Ectodermal cell (in vitro differentiated cells): ENCODE results near the gene MME. TPM values are rescaled to one million over a fixed set of nuclear protein-coding genes. Genes with fewer than 3 reads are reported as not detected.

ENCODE experiments used
- H3K27ac ChIP-seq: 2 replicates; pipeline ENCODE4 v1.7.0; 2013; ENCODE audit warnings: mild to moderate bottlenecking, low read depth, low read length; ENCODE audit not compliant: insufficient read depth, poor library complexity, severe bottlenecking
- H3K27me3 ChIP-seq: 2 replicates; pipeline ENCODE4 v1.7.0; 2013; ENCODE audit warnings: mild to moderate bottlenecking, low read length; ENCODE audit not compliant: insufficient read depth, control insufficient read depth, poor library complexity, severe bottlenecking
- H3K36me3 ChIP-seq: one replicate; pipeline ENCODE4 v1.7.0; 2013; ENCODE audit warnings: low read length; ENCODE audit not compliant: control insufficient read depth, insufficient read depth
- H3K4me1 ChIP-seq: one replicate; pipeline ENCODE4 v1.7.0; 2013; ENCODE audit warnings: low read length; ENCODE audit not compliant: control insufficient read depth, insufficient read depth
- H3K4me3 ChIP-seq: 2 replicates; pipeline ENCODE4 v1.7.0; 2013; ENCODE audit warnings: low read depth, low read length, control low read depth; ENCODE audit not compliant: insufficient read depth
- H3K9me3 ChIP-seq: 2 replicates; pipeline ENCODE4 v1.7.0; 2013; ENCODE audit warnings: mild to moderate bottlenecking, low read length, moderate library complexity; ENCODE audit not compliant: control insufficient read depth
- WGBS, 2 experiments: methylation state at CpG; one replicate each; pipeline ENCODE4 v1.1.7; 2013; ENCODE audit warnings: missing lambda C conversion rate in 2 of 2; 5-methylcytosine and 5-hydroxymethylcytosine counted together
- polyA plus RNA-seq, 4 experiments: library from polyadenylated mRNA; stranded (reverse); fragments of 50-300 nt; gene quantifications; one replicate each; pipeline ENCODE4 v1.2.3, GENCODE V29; 2013

MME gene
- polyA plus RNA-seq (2013, experiment 1 of 4), result 6.7 TPM
- 1.9 TPM for polyA plus RNA-seq (2013, experiment 2 of 4)
- polyA plus RNA-seq (2013, experiment 3 of 4), result 3.5 TPM
- 2.3 TPM for polyA plus RNA-seq (2013, experiment 4 of 4)

DNA sequence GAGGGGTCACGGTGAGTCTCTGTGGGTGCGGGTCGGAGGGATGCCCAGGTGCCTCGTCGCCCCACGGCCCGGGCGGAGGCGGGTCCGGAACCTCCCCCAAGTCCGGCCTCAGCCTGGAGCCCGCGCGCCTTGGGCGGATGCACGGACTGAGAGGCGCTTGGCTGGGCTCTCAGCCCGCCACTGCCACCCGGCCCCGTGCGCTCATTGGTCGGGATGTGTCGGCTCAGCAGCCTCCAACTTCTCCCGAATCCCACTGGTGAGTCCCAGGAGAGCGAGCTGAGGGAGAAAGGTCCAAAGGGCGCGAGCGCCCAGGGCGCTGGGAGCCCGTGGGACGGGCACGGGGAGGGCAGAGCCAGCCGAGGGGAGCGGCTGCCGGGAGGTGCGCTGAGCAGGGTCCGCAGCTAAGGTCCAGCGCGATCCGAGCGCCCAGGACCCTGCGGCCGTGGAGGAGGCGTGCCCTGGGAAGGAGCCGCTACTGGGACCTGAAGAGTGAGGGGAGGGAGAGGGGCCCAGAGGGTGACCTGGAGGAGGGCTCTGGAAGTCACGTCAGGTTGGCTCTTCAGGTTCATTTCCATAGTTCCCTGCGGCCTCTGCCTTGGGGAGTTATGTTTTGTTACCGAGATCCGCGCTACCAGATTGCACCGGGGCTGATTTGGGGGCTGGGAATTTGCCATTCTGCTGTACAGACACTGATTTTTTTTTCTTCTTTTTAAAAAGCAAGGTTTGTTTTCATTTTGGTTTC lies at the start of gene MME:
Gene MME (plus strand): TSS at position 574 of the 742 bp plus-strand sequence. CDS start 3,849 bp downstream, outside the sequence.
- Histone ChIP-seq H3K4me1 (peaks cover 4% of the 10 kb centered on the region), H3K36me3 (no peaks in the 10 kb centered on the region), H3K27ac (no peak within 1 kb of the TSS), H3K9me3 (no peaks in the 10 kb centered on the region), H3K4me3 (peak within 1 kb of the TSS; percentile 71), H3K27me3 (peaks cover 41% of the 10 kb centered on the region)
- 0 to 1% methylated on average over 51 of the region's 51 CpGs for WGBS, 2 experiments

DNA sequence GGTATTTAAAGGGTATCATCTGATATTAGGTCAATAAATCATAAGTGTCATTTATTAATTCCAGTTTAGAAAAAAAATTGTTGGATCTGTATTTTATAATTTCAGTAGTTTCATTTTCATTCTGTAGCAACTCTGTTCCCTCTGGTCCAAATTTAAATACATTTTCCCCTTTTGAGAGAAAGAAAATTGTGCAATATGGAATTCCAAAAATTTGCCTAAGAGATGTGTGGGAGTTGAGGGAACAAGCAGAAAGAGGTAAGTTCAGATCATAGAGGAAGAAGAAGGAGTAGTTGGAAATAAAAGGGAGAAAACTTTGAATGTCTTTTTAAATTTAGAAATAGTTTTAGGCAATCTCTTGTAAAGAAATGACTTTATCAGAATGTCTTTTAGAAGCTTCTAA lies 48.9 kb upstream of the MME start:
- Histone ChIP-seq H3K9me3 (no peaks in the 10 kb centered on the region), H3K36me3 (no peaks in the 10 kb centered on the region), H3K27ac (no peak overlapping the region), H3K4me3 (no peak overlapping the region), H3K4me1 (no peaks in the 10 kb centered on the region), H3K27me3 (no peaks in the 10 kb centered on the region)

DNA sequence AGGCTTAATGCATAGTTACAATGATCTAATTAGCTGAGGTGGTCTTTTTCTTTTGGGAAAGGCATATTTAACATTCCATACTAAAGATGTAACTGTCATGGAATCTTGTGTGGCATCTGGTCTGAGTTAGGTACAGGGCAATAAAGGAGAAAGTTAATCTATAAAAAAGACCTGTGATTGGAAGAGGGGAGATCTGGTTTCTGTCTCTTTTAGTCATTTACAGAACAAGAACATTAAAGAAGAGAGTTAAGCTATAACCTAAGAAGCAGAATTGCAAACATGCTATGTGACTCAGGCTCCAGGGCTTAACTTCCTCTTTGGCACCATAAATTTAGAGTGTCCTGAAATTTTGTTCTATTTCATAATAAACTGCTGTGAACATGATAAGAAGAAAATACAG lies 47.2 kb upstream of the MME start:
- H3K4me1 ChIP-seq, result no peaks in the 10 kb centered on the region
- H3K9me3 ChIP-seq, result no peaks in the 10 kb centered on the region
- no peaks in the 10 kb centered on the region for H3K27me3 ChIP-seq
- H3K4me3 ChIP-seq, result no peak overlapping the region
- H3K36me3 ChIP-seq, result no peaks in the 10 kb centered on the region
- no peak overlapping the region for H3K27ac ChIP-seq

DNA sequence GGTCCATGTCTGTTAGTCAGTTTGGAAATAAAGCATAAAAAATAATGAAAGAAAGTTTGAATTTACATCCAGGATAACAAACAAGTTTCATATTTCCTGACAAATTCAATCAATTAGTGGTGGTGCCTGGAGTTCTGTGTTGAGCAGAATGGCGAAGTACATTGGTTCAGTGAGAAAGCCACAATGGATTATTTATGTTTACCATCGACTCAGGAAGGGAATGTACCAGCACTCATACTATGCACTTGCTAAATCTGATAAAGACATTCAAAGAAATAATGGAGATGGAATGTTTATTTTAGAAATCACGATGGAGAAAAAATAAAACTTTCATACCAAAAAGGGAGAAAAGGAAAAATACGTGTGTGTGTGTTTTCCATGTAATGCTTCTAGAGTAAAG lies 45.3 kb upstream of the MME start:
- Histone ChIP-seq H3K9me3 (no peaks in the 10 kb centered on the region), H3K27ac (no peak overlapping the region), H3K27me3 (no peaks in the 10 kb centered on the region), H3K36me3 (no peaks in the 10 kb centered on the region), H3K4me1 (no peaks in the 10 kb centered on the region), H3K4me3 (no peak overlapping the region)
- WGBS, 2 experiments, result 80 to 100% methylated on average over 1 to 2 of the region's 4 CpGs

DNA sequence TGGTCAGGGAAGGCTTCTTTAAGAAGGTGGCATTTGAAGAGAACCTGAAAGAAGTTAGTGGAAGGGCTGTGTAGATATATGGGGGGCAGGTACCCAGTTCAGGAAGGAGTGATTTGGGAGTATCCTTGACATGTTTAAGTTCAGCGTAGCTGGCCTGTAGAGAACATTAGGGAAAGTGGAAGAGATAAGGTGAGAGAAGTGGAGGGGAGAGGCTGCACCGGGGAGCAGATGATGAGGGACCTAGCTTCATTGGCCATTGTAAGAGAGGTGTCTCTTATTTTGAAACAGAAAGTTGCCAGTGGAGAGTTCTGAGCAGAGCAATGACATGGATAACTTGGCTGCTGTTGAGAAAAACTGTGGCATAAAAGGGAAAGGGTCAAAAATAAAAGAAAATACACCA lies 44.6 kb upstream of the MME start:
- 91 to 92% methylated on average over 2 of the region's 2 CpGs for WGBS, 2 experiments
- no peaks in the 10 kb centered on the region for H3K4me1 ChIP-seq
- no peak overlapping the region for H3K27ac ChIP-seq
- no peaks in the 10 kb centered on the region for H3K36me3 ChIP-seq
- H3K27me3 ChIP-seq, result no peaks in the 10 kb centered on the region
- H3K9me3 ChIP-seq, result no peaks in the 10 kb centered on the region
- H3K4me3 ChIP-seq, result no peak overlapping the region

DNA sequence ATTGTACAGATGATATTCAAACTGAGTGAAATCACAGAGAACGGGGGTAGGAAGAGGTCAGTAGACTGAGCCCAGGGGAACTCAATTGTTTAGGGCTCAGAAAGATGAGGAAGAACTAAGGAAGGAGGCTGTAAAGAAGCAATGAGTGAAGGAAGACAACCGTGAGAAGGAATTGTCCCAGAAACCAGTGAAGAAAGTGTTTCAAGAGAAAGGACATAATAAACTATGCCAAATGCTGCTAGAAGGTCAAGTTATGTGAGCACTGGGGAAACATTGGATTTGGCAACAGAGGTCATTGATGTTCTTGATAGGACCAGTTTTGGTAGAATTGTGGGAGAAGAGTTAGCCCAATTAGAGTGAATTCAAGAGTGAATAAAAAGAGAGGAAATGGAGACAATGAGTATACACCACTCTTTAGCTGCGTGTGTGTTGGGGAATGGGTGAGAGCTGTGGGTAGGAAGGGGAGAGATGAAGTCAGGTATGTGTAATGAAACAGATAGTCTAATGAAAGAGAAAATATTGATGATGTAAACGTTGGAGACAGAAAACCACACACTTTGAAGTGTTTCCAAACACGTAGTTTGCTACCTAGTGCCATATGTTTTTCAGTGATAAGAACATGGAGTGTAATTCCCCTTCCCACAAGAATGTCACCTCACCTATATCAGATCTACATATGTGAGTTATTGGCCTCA lies 42.5 kb upstream of the MME start:
- Histone ChIP-seq H3K27me3 (no peaks in the 10 kb centered on the region), H3K27ac (no peak overlapping the region), H3K36me3 (no peaks in the 10 kb centered on the region), H3K4me3 (no peak overlapping the region), H3K9me3 (no peaks in the 10 kb centered on the region), H3K4me1 (no peaks in the 10 kb centered on the region)
- WGBS, 2 experiments, result 95 to 96% methylated on average over 5 of the region's 5 CpGs

DNA sequence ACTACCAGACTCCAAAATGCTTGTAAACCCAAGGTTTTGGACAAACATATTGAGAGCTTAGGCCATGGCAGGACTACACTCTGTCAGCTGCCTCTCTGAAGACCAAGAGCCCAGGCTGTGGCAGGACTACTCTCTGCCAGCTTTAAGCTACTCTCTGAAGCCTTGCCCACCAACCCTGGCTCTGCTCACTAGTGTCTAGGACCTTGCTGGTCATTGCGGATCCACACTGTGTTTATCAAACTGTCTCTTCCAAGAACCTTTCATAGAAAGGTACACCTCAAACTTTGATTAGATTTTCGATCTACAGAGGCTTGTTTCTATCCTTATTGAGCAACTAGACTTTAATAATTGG lies 41.9 kb upstream of the MME start:
- H3K36me3 ChIP-seq, result no peaks in the 10 kb centered on the region
- 95 to 100% methylated on average over 2 of the region's 2 CpGs for WGBS, 2 experiments
- H3K27me3 ChIP-seq, result no peaks in the 10 kb centered on the region
- no peak overlapping the region for H3K4me3 ChIP-seq
- no peaks in the 10 kb centered on the region for H3K9me3 ChIP-seq
- H3K4me1 ChIP-seq, result no peaks in the 10 kb centered on the region
- H3K27ac ChIP-seq, result no peak overlapping the region

DNA sequence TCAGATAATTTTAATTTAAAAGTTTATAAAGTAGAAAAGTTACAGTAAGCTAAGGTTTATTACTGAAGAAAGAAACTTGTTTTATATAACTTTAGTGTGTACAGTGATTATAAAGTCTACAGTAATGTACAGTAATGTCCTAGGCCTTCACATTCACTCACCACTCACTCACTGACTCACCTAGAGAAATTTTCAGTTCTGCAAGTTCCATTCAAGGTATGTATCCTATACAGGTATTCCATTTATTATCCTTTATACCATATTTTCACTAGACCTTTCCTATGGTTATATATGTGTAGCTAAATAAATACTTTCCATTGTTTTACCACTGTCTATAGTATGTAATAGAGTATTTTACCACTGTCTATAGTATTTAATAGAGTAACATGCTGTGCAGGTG lies 33.2 kb upstream of the MME start:
- H3K36me3 ChIP-seq, result no peaks in the 10 kb centered on the region
- H3K4me1 ChIP-seq, result no peaks in the 10 kb centered on the region
- no peak overlapping the region for H3K4me3 ChIP-seq
- H3K27ac ChIP-seq, result no peak overlapping the region
- H3K9me3 ChIP-seq, result no peaks in the 10 kb centered on the region
- no peaks in the 10 kb centered on the region for H3K27me3 ChIP-seq

DNA sequence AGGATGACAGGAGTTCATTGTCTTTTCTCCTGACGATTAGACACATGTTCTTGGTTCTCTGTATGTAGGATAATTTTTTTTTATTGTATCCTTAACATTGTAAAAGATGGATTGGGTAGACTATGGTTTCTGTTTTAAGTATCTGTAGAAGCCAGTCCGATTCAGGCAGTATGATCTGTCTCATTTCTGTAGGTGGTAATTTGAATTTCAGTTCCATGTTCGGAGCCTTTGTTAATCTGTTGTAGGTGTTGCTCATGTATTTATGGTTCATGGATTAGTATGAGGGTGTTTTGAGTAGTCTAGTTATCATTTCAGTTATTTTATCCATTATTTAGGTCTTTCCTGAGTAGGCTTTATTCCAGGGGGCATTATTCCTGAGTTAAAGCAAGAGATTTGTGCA lies 32.4 kb upstream of the MME start:
- no peaks in the 10 kb centered on the region for H3K4me1 ChIP-seq
- 92 to 96% methylated on average over 3 of the region's 3 CpGs for WGBS, 2 experiments
- no peaks in the 10 kb centered on the region for H3K27me3 ChIP-seq
- no peak overlapping the region for H3K27ac ChIP-seq
- no peaks in the 10 kb centered on the region for H3K36me3 ChIP-seq
- no peaks in the 10 kb centered on the region for H3K9me3 ChIP-seq
- H3K4me3 ChIP-seq, result no peak overlapping the region

DNA sequence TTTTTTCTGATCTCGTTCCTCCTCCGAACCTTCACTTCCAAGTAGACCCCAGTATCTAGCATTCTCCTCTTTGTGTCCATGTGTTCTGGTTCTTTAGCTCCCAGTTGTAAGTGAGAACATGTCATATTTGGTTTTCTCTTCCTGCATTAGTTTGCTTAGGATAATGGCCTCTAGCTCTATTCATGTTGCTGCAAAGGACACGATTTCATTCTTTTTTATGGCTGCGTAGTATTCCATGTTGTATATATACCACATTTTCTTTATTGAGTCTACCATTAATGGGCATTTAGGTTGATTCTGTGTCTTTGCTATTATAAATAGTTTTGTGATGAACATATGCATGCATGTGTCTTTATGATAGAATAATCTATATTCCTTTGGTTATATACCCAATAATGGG lies 30.2 kb upstream of the MME start:
- WGBS, 2 experiments, result 86 to 93% methylated on average over 3 to 4 of the region's 4 CpGs
- H3K4me1 ChIP-seq, result no peaks in the 10 kb centered on the region
- H3K27ac ChIP-seq, result no peak overlapping the region
- no peaks in the 10 kb centered on the region for H3K27me3 ChIP-seq
- no peaks in the 10 kb centered on the region for H3K36me3 ChIP-seq
- H3K9me3 ChIP-seq, result no peaks in the 10 kb centered on the region
- no peak overlapping the region for H3K4me3 ChIP-seq
